Measurements from ENCODE around the gene ZC3H18. TPM values are rescaled to one million over a fixed set of nuclear protein-coding genes. Genes with fewer than 3 reads are reported as not detected.

ZC3H18 gene
- total and polyA plus RNA-seq, 2 experiments from 2014 or later, result 30.0 to 40.7 TPM

GRCh38 chr16:88584676-88585075, 14.5 kb downstream of the ZC3H18 start:
- peaks cover 8% of the 10 kb centered on the region for H3K27me3 Mint-ChIP-seq (ENCODE audit: insufficient read depth, low read depth, poor library complexity)
- no peak overlapping the region for H3K4me3 ChIP-seq
- ATAC-seq (no peak), DNase-seq (ENCODE audit: low spot score) (no peak)
- no peak overlapping the region for H3K4me3 Mint-ChIP-seq
- no peaks in the 10 kb centered on the region for H3K9me2 ChIP-seq (ENCODE audit: insufficient read depth)
- H3K27ac ChIP-seq (ENCODE audit: low read depth), result no peak overlapping the region
- no peak for TF ChIP-seq ZNF114 (CRISPR knock-in tag; IDR thresholded peaks at IDR 0.05)
- no peak for TF ChIP-seq ETS1 (IDR thresholded peaks at IDR 0.05)
- TF ChIP-seq CTCF (conservative IDR thresholded peaks at IDR 0.05; ENCODE audit: low read depth in 2 of 2), result no peak
- no peak for TF ChIP-seq ZNF462 (CRISPR knock-in tag; IDR thresholded peaks at IDR 0.05)
- no peak for TF ChIP-seq POLR2AphosphoS5 (IDR thresholded peaks at IDR 0.05; ENCODE audit: low read depth)
- TF ChIP-seq EZH2phosphoT487 (IDR thresholded peaks at IDR 0.05; ENCODE audit: unreplicated experiment), result no peak
- no peak for TF ChIP-seq REST (IDR thresholded peaks at IDR 0.05; ENCODE audit: unreplicated experiment)
- no peak for TF ChIP-seq ZNF331 (CRISPR knock-in tag; IDR thresholded peaks at IDR 0.05; ENCODE audit: low read depth)
- TF ChIP-seq NANOG (IDR thresholded peaks at IDR 0.05; ENCODE audit: borderline replicate concordance), result no peak
- TF ChIP-seq STAT1 (IDR thresholded peaks at IDR 0.05; ENCODE audit: unreplicated experiment), result no peak
- no peak for TF ChIP-seq JUNB (IDR thresholded peaks at IDR 0.05; ENCODE audit: unreplicated experiment)
- TF ChIP-seq CREB1 (CRISPR knock-in tag; IDR thresholded peaks at IDR 0.05; ENCODE audit: low read depth), result no peak
- TF ChIP-seq EZH2 (IDR thresholded peaks at IDR 0.05; ENCODE audit: low read depth, unreplicated experiment), result no peak
- H3K4me1 ChIP-seq (ENCODE audit: insufficient read depth), result no peaks in the 10 kb centered on the region
- H3K36me3 ChIP-seq (ENCODE audit: insufficient read depth), result peaks cover 14% of the 10 kb centered on the region; the same call in 1 of the 2 replicates
- no peaks in the 10 kb centered on the region for H3K27me3 ChIP-seq (ENCODE audit: insufficient read depth)
- no peak overlapping the region for H3K27ac Mint-ChIP-seq
- no peaks in the 10 kb centered on the region for H3K4me1 Mint-ChIP-seq
- peaks cover 50% of the 10 kb centered on the region for H3K36me3 Mint-ChIP-seq (ENCODE audit: low read depth)
- H4K20me1 ChIP-seq (replicated peaks; ENCODE audit: insufficient read depth), result peaks cover 47% of the 10 kb centered on the region
- peaks cover 70% of the 10 kb centered on the region for H3K79me2 ChIP-seq (replicated peaks; ENCODE audit: insufficient read depth)
- H2AFZ ChIP-seq, result no peak overlapping the region
- H3K4me2 ChIP-seq, result no peak overlapping the region
- H3F3A ChIP-seq (replicated peaks; ENCODE audit: low read depth), result no peaks in the 10 kb centered on the region
- no peaks in the 10 kb centered on the region for H3K9me3 Mint-ChIP-seq
